SIG-M5 treated with dmso at 0.1 percent for 504 hours (cell line): ENCODE results near the gene CAPN12.

Experiments
- DNase-seq: peaks from one replicate; lab custom pipeline; 2025; ENCODE audit not compliant: unreplicated experiment; lab: John Stamatoyannopoulos, UW

The CAPN12 gene

DNA sequence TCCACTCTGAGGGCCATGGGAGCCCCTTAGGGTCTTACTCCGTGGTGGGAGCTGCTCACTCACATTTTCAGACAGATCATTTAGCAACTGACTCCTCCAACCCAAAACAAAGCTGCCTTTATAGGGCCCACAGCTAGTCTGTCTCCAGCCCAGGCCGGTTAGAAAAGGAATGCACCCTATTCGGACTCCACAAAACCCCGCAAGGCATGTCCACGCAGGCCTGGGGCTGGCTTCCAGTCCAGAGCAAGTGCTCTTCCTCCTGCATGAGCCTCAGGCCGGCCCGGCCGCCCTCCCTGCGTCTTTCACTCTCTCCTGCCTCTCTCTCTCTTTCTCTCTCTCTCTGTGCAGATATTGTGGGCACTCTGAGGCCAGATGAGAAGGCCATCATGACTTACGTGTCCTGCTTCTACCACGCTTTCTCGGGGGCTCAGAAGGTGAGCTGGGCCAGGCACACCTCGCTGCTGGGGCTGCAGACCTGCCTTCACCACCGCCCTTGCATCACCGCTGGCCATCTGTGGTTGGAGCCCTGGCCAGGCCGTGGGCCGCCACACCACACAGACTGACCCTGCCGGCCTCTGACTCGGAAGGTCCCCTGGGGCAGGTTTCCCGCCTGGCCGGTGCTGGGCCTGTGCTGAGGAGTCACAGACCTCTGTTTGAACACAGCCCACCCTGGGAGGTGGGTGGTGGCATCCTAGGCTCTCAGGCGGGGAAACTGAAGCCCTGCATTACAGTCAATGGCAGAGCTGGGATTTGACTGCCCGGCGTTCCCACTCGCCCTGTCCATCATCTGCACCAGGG is 33.1 kb downstream of the CAPN12 start:
- no peak for DNase-seq

DNA sequence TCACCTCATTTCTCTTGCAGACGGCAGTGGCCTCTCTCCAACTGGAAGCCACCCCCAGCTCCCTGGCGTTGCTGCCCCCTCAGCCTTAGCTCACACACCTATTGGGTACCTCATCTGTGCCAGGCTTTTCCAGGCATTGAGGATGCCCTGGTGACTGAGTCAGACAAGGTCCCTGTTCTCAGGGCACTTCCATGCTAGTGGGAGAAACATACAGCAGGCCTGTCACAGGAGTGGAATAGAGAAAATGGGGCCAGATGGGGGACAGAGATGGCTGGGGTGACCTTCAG is 33.9 kb downstream of the CAPN12 start:
- DNase-seq: no peak

DNA sequence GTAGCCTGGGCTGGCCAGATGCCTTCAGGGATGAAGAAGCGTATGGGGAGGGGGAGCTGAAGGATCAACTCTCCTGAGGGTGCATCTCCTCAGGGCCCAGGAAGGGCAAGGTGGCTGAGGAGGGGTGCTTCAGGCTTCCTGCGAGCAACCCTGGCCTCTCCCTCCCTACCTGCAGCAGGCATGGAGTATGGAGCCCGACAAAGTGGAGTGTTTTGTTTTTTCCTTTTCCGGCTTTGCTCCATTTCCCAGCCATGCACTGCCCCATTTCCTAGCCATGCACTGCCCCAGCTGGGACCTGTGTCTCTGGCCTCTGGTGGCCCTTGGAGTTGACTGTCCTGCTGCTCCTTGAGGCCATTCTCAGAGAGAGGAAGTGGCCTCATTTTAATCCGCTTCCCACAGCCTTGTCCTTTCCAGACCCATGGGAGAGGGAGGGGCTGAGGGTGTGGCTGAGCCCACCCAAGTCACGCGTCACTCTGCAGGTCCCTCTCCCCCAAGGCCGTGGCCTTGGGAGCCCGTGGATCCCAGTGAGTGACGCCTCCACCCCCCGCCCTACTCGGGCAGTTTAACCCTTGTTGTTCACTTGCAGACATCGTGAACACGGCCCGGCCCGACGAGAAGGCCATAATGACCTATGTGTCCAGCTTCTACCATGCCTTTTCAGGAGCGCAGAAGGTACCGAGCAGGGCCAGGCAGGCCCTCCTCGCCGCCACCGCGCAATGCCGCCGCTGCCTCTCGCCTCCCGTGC is 34.4 kb downstream of the CAPN12 start:
- DNase-seq: no peak

DNA sequence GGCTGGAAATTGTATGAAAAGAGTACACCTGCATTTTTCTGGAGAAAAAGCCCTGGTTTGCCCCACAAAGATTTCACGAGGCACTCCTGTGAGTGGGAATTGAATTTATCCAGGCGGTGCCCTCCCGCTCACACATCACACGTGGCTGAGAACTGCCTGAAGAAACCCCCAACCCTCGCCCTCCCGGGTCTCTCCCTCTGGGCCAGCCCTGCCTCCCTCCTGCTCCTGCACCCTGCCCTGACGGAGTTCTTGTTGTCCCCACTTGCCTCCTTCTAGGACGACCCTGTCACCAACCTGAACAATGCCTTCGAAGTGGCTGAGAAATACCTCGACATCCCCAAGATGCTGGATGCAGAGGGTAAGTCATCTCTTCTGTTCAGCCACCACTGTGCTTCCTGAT is 35.2 kb downstream of the CAPN12 start:
- no peak for DNase-seq

DNA sequence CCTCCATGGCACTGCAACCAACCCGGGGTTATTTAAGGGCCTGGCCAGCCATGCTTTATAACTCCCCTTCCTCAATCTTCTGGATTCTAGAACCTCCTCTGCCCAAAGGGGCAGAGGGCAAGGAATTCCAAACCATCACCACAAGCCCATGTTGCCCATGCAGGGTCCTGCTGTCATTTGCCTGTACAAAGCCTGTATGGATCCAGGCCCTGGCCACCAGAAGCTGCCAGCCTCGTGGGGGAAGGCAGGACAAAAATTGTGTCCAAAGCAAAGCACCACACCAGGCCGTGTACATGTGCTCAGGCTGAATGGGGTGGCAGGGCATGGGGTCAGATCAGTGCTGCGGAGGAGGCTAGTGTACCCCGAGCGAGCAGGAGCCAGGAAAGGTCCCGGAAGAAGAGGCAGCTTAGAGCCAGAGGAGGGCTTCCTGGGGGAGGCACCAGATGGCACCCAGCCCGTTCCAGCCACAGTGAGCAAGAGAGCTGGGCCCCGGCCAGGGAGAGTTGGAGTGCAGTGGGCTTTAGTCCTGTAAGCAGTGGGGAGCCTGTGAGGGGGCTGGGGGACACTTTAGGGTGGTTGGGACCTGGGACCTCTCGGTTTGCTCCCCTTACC is 35.8 kb downstream of the CAPN12 start:
- no peak for DNase-seq

DNA sequence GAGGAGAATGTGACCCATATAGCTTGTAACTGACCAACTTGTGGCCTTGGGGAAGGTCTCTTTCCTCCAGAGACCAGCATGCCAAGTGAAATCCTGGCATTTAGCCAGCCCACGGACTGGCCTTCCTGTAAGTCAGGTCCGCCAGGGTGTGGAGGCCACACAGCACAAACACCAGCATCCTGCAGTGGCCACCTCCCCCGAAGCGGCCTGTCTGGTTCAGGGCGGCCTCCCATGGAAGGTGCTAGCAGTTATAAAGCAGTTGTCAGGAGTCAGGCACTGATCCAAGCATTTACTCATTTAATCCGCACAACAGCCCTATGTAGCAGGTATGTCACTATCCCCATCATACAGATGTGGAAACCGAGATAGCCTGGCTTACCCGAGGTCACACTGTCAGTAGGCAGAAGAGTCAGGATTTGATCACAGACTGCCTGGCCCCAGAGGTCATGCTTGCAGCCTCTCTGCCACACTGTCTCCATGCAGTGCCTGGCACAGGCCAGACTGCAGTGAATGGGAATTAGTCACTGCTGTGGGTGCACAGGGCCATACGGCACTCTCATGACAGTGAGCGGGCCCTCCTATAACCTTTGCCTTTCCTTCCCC is 36.7 kb downstream of the CAPN12 start:
- no peak for DNase-seq

DNA sequence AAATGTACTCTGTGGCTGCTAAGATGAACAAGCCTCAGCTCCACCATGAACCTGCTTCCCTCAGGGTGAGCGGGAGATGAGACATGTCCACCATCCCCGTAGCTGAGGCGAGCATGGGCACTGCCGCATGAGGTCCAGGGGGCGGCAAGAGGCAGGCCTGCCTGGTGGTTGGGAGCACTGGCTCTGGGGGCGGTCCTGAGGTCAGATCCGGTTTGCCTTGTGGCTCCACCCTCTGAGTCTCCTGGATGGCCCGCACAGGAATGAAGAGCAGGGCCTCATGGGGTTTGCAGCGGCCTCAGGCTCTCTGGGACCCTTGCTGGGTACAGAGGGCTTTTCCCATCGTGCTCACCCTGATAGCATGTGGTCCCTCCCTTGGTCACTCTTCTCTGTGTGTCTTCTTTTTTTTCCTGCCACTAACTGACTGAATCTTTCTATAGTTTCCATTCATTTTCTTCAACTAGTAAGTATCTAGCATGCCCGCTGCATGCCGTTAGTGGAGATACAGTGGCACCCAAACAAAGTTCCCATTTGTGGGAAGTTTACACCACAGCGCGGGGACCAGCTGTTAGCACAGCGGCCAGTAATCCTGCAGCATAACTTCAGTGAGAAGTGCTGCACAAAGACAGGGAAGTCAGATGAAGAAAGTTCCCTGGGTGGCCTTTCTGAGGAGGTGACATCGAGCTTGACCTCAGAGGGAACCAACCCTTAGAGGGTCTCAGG is 37.3 kb downstream of the CAPN12 start:
- DNase-seq: no peak

DNA sequence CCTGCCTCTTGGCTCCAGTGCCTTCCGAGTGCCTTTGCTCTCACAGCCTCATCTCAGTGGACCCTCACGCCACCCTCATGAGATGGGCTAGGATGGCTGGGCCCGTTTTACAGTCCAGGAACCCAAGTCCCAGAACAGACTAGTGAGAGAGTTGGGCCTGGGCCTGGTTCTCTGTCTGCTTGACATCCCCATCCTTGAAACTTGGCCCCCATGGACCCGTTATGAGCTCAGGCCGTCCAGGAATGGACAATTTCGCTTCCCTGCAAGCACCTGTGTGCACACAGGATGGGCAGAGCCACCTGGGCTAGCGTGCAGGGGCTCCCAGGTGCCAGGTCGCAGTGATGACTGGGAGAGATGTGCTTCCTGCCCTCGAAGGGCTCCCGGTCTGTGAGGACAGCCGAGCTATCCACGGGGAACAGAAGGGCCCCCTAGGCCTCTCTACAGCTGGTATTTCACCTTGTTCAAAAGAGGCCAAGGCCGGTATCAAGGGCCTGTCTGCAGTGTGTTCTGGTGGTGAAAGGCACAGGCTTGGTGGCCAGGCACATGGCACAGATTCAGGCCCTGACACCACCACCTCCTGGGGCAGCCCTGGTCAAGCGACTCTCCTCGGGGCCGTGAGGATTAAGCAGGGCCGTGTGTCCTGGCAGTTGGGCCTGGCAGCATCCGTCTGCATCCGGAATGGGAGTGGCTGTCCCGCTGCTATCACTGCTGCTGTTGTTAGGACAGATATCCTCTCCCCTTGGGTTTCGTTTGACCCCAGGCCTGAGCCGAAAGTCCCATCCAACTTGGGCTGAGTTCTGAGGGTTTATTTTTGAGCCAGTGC is 38.9 kb downstream of the CAPN12 start:
- DNase-seq: no peak

DNA sequence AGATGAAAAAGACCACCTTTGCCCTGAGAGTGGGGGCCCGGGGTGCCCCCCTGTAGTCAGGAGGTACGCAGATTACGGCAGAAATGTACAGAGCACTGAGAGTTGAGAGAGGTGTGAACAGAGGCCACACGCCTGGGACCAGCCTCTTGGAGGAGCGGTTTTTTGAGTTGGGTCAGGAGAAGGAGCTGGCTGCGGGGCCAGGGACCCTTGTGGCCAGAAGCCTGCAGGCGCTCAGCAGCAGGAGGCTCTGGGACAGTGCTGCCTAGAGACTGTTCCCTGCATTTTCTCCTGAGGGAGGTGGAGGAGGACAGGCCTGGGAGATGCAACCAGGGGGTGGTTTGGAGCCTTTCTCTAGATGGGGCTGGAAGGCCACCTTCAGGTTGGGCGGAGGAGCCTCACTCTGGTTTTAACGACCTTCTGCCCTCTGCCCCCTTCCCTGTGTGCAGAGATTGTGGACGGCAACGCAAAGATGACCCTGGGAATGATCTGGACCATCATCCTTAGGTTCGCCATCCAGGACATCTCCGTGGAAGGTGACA is 39.7 kb downstream of the CAPN12 start:
- no peak for DNase-seq

DNA sequence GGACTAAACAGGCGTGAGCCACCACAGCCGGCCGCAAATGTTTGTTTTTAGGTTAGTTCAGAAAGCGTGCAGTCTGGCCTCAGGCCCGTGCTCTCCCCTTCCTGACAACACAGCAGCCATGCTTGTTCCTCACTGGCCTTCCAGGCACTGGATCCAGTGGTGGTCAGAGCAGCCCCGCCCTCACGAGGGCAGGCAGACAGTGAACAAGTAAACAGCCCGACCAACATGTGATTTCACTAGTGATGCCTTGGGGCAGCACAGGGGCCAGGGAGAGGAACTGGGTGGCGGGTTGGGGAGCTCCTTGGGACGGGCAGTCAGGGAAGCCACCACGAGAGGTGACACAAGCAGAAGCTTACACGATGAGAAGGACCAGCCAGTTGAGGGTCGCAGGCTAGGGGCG is 40.8 kb downstream of the CAPN12 start:
- DNase-seq: no peak

DNA sequence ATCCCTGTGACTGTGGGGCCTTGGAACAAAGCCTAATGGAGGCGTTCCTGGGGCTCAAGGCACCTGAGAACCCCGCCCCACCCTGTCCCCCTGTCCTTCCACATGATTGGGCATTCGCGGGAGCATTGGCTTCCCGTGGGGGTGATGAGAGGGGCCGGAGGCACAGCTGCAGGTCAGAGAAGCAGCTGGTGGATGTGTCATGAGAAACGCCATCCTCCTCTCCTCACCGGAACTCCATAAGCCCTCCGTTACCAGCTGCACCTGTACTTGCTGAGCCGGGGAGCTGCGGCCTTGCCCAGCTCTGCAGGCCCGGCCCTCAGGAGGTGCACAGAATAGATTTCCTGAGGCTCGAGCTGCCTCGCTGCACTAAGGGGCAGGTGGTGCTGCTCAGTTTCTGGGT is 42.0 kb downstream of the CAPN12 start:
- DNase-seq: no peak

DNA sequence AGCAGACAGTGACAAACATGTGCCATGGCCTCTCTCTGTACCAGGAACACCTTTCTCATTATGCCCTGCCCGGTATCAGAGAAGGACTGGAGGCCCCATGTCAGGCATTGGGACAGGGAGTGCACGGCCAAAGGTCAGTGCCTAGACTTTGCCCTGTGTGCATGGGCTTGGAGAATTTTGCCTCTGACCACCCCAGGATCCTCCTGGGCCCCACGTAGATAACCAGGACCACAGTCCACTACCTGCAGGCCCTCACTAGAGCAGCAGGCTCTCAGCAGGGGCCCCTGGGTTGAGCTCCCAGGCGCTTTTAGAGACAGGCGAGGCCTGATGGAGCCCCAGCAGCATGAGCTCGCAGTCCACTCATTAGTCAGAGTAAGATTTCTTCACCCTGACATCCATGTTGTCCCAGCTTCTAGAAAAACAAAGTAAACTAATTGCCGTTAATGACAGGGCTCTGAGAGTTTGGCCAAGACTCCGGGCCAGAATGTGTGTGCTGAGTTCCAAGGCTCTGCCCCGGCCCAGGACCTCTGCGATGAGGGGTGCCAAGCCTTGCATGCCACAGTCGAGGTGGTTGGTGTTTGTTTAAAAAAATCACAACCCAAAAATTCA is 42.7 kb downstream of the CAPN12 start:
- DNase-seq: no peak

DNA sequence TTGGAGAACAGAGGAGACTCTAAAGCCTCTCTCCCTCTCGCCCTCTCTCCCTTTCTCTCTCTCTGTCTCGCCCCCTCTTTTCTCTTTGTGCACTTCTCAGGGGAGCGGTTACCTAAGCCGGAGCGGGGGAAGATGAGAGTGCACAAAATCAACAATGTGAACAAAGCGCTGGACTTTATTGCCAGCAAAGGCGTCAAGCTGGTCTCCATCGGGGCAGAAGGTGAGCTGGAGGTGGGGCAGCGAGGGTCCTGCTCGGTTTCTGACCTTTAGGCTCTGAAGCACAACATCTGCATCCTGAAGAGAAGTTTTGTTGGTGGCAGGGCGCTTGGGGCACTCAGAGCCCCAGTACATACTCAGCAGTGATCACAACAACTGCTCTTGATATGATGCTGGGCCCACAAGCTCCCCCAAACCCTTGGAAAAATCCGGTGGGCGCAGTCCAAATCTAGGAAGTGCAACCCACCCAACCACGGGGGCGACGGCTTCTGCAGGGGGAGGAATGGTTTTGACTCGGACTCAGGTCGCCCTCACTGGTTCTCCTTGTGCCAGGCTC is 43.3 kb downstream of the CAPN12 start:
- no peak for DNase-seq

DNA sequence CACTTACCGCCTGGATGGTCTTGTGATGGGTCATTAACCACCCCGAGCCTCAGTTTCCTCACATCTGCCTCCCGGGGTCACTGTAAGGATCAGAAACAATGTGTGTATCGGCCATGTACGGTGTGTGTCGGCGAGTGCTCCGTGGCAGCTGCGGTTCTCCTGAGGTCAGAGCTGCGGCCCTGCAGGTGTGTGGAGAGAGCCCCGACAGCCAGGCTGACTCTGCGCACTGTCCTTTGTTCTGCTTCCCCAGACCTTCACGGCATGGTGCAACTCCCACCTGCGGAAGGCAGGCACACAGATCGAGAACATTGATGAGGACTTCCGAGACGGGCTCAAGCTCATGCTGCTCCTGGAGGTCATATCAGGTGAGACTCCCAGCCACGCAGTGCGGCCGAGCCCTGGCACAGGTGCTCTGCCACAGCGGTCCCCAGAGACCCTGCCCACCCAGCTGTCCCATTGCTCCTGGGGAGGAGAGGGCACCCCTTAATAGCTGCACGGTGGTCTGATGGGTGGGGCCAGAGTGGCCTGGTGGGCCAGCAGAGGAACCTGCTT is 43.8 kb downstream of the CAPN12 start:
- no peak for DNase-seq

DNA sequence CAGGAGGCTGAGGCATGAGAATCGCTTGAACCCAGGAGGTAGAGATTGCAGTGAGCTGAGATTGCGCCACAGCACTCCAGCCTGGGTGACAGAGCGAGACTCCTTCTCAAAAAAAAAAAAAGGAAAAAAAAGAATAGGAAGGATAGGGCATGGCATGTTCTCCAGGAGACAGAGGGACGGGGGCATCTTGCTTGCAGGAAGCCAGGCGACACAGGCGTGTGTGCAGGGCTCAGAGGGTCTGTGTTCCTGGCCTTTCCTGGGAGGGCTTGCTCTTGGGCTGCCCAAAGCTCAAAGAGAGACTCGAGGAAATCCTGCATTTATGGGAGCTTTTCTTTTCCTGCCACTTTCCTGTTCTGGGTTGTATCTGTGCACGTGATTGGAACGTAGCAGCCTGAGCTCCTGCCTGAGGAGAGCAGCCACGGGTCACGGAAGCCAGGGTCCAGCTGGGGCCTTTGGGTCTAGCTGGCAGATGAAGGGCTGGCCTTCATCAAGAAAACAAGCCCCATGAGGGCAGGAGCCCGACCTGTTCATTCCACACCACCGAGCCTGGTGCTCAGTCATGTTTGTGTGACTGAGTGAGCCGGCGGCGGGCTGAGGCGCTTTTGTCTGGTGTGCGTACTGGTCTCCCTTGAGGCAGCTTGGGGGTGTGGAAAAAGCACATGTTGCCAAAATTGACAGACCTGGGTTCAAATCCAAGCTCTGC is 44.5 kb downstream of the CAPN12 start:
- no peak for DNase-seq

DNA sequence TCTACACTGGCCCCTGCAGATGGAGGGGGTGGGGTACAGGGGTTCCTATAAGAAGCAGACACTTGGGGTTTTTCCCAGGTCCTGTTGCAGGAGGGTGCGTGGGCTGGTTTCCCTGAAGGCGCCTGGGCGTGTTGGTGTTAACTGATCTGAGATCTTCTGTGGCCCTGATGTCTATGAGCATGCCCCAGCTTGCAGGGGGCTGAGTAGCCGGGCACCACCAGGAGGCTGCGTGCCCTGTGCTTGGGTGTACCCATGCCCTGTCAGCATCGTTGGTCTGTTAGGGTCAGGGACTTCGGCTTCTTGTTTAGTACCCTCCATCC is 45.3 kb downstream of the CAPN12 start:
- DNase-seq: no peak

DNA sequence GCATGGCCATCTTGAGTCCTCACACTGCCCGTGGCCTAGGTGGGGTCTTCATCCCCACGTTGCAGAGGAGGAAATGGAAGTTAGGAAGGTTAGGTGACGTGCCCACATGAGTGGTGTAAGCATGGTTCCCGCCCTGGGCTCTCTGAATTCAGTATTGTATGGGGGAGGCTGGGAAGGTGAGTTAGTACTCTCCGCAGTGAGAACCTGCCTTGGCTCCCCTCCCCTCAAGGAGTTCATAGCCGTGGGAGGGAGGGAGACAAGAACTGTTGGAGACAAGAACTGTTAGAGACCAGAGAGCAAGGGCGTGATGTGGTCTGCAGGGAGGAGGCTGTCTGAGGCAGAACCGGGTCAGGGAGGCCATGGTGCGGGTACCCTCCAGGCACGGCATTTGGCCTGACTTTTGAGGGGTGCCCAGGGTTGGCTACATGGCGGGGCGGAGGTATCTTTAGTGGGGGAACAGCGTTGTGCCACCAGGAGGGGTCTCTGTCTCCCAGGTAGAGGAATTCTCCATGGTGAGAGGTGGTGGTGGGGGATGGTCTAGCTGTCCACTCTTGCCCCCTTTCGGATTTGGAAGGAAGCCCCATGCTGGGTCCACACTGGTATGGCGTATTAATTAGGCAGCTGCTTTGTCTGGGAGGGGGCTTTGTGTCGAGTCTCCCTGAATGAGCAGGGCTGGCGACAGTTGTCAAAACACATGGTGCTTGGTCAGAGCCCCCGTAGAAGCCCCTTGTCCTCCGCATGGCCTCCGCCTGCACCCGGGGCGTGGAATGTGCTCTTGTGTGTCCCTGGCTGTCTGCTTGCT is 45.8 kb downstream of the CAPN12 start:
- no peak for DNase-seq

DNA sequence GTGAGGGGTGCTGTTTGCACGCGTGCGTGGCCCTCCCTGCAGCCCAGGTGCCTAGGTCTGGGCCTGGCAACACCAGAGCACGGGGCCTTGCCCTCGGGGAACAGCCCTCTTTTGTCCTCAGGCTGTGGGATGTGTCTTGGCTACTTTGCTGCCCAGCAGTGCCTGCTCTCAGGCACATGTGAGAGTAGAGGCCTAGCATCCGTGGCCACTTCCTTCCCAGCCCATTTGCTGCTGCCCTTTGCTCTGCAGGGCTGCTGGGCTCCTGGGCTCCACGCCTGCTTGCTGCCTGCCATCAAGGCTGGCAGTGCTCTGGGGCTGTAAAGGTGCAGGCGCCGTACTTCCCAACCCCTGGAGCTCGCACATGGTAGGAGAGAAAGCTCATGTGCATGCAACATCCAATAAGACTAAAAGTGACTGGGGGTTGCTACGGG is 46.6 kb downstream of the CAPN12 start:
- no peak for DNase-seq
